Left lobe of liver (tissue), 2 donors: Measurements from ENCODE around the gene STX16. TPM values are rescaled to one million over a fixed set of nuclear protein-coding genes. Genes with fewer than 3 reads are reported as not detected.
A peak's percentile ranks its signal among the peaks of the same experiment; 100 is the strongest.

ENCODE experiments used
- ATAC-seq: fragments of 200-7000 bp; cut with Tn5 transposase; one replicate; pipeline ENCODE4 v1.9.1; 2020; ENCODE audit warnings: mild to moderate bottlenecking, moderate library complexity
- DNase-seq: peaks from one replicate; pipeline ENCODE4 v3.0.0-alpha.2; 2020; ENCODE audit warnings: low spot score
- total RNA-seq: library from RNA; stranded (reverse); gene quantifications from one replicate; pipeline ENCODE4 v1.2.1, GENCODE V29; 2021
- donor health status: DM: no; HTN: no; CAD: no; lungs with moderate emphysema.
- donor health status: DM: no; HTN: yes; CAD: no.

STX16 gene
- total RNA-seq, 1 donor from 2014 or later = 25.7 TPM

- ATAC-seq (no peak), DNase-seq (peak; percentile 41)
These were observed 44.9 kb downstream of the STX16 start for GRCh38 chr20:58695895-58696375.

GRCh38 chr20:58696411-58696961 lies 45.4 kb downstream of the STX16 start:
- DNase-seq = no peak

GRCh38 chr20:58697201-58697866 lies 46.3 kb downstream of the STX16 start:
- DNase-seq = no peak

More at GRCh38 chr20:58696411-58696961, 45.4 kb downstream of the STX16 start:
- no peak for ATAC-seq

GRCh38 chr20:58697867-58698703 lies 47.0 kb downstream of the STX16 start:
- ATAC-seq (no peak), DNase-seq (no peak)

More at GRCh38 chr20:58697201-58697866, 46.3 kb downstream of the STX16 start:
- ATAC-seq = no peak

- DNase-seq (no peak), ATAC-seq (no peak)
These were observed 47.9 kb downstream of the STX16 start for GRCh38 chr20:58698741-58699622.

- DNase-seq = no peak
- ATAC-seq = no peak
These were observed 48.6 kb downstream of the STX16 start for GRCh38 chr20:58699623-58700107.

GRCh38 chr20:58700121-58700821 lies 49.2 kb downstream of the STX16 start:
- no peak for ATAC-seq
- no peak for DNase-seq

GRCh38 chr20:58700823-58701222 lies 49.7 kb downstream of the STX16 start:
- DNase-seq (peak; percentile 34), ATAC-seq (no peak)

- DNase-seq (peak; percentile 42), ATAC-seq (no peak)
These were observed 50.5 kb downstream of the STX16 start for GRCh38 chr20:58701431-58702160.

- no peak for ATAC-seq
- peak; percentile 28 for DNase-seq
These were observed 51.1 kb downstream of the STX16 start for GRCh38 chr20:58702161-58702510.

- DNase-seq (peak; percentile 32), ATAC-seq (no peak)
These were observed 52.0 kb downstream of the STX16 start for GRCh38 chr20:58702859-58703648.

- no peak for ATAC-seq
- peak; percentile 8 for DNase-seq
These were observed 52.8 kb downstream of the STX16 start for GRCh38 chr20:58703765-58704371.

- ATAC-seq (no peak), DNase-seq (peak; percentile 15)
These were observed 54.3 kb downstream of the STX16 start for GRCh38 chr20:58705208-58705926.

GRCh38 chr20:58706150-58706892 lies 55.2 kb downstream of the STX16 start:
- DNase-seq = peak; percentile 14
- no peak for ATAC-seq

GRCh38 chr20:58706975-58707681 lies 56.0 kb downstream of the STX16 start:
- DNase-seq = peak; percentile 26
- ATAC-seq = no peak

- DNase-seq (peak; percentile 11), ATAC-seq (no peak)
These were observed 56.7 kb downstream of the STX16 start for GRCh38 chr20:58707770-58708169.
